Epithelial cell of prostate (primary cell): ENCODE data around the gene MYRFL.

Experiments used
- DNase-seq: peaks from one replicate; pipeline ENCODE4 v3.0.0-alpha.2; 2011; ENCODE audit warnings: low read depth, low spot score
- H3K27ac ChIP-seq: fragments of 450-650 bp; 2 replicates; pipeline ENCODE4 v1.5.1; 2017; ENCODE audit warnings: mild to moderate bottlenecking

Gene MYRFL

DNA sequence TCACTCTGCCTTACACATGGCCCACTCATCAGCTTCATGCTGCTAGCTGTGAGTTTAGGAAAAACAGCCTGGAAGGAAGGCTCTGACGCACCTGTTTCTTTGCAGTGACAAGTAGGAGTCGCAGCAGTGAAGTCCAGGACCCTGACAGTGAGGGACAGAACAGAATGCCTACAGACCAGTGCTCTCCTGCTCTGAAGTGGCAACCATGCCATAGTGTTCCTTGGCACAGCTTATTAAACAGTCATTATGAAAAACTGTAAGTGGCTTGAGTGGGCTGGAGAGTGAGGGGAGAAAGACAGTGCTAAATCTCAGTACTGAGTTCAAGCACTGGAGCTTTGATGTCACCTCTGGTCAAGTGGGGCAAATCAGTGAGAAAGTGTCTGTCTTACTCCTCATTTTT is 61.7 kb downstream of the MYRFL start:
- no peak for DNase-seq
- no peak overlapping the region for H3K27ac ChIP-seq

DNA sequence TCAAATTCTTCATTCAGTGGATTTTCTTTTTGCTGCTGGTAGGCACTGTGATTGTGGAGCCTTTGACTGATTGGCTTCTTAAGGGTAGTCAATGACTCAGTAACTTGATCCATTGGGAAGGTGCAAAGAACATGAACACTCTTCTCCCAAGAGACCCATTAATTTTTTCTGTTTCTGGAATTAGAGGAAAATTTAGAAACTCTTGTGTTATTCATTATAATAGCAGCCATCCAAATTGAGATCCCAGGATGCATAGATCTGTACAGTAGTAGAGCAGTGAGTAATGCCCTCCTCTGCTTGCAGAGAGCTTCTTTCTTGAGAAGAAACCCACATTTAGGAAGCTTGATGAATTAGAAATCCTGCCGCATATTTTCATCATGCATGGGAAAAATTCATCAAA is 63.9 kb downstream of the MYRFL start:
- DNase-seq = no peak
- no peak overlapping the region for H3K27ac ChIP-seq

DNA sequence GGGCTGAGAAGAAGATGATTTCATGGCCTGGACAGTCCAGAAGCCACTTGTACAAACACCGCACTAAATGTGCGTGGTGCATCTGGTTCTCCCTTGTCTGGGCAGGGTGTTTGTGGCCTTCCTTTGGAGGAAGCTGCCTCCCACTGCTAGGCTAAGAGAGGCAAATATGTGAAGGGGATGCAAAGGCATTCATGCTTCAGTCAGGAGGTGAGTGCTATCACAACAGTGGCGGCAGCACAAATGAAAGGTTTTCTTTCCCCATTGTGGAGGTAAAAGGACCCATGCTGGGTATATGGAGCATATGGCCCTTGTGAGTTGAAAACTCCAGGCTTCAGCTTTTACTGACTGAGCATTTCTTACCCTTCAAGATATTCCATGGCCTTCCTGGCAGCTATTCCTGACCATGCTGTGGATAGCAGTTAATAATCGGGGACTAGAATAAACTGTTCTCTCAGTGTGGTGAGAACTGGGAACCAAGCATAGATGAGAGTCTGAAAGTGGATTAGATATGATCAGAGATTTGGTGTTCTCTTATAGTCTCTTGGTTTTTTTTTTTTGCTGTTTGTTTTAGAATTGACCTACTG is 69.9 kb downstream of the MYRFL start:
- no peak overlapping the region for H3K27ac ChIP-seq
- no peak for DNase-seq

DNA sequence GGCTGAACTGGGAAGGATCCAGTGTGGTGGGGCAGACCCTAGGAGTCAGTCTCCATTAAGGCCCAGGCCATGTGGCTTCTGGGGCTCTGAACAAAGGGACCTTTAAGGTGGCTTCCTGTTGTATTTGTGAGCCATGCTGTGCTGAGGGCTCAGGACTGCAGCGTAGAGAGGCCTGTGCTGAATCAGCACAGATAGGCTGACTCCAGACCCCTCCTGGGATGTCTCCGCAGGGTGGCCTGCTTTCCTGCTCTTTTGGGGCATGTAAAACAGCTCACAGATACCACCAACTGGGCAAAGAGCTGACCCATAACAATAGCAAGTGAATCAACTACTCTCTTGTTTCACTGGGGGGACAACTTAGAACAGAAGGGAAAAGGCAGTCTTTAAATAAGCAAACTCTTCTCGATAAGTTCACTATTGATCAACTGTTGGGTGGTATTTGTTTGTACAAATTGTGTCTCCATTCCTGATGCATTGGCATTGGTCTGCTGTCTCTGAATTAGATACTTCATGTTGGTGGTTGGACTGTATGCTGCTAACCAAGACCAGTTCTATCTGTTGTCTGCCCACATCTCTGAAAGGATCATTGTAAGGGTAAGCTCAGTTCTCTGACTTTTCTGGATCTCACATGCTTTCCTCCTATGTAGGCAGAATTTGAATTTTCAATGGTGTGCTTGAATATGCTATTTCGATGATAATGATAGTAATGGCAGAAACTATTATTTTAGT is 71.8 kb downstream of the MYRFL start:
- DNase-seq = no peak
- H3K27ac ChIP-seq = no peak overlapping the region

DNA sequence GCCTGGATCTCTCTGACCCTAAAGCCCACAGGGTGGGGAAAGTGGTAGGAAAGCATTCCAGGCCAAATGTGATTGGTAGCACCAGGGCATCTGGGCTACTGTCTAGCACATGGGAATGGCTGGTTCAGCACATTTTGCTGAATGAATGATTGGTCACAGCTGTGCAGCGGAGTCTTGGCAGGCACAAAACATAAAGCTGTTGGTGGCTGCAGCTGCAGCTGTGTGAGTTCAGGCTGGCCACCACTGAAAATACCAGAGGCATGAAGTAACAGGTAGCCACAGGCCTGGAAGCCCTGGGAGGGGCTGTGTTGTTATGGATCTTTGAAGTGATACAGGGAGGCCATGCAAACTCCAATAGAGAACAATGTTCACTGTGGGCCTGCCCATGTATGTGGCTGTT is 72.7 kb downstream of the MYRFL start:
- peak overlapping the region; percentile 61 for H3K27ac ChIP-seq
- peak; percentile 43 for DNase-seq

DNA sequence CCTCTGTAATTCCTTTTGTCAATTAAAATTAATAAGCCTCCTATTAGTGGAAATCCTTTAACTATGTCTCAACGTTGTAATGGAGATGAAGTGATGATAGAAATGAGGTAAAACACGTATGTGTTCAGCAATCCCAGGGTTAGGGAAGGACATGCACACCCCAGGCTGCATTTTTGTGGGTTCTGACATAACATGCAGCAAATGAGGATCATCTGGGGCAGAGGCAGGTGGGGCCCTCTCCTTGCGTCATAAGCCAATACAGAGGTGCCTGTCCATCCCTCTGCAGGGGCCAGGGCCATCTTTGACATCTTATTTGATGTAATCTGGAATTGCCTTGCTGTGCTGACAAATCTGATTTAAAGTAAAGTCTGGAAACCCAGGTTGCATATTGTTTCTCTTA is 73.2 kb downstream of the MYRFL start:
- no peak for DNase-seq

DNA sequence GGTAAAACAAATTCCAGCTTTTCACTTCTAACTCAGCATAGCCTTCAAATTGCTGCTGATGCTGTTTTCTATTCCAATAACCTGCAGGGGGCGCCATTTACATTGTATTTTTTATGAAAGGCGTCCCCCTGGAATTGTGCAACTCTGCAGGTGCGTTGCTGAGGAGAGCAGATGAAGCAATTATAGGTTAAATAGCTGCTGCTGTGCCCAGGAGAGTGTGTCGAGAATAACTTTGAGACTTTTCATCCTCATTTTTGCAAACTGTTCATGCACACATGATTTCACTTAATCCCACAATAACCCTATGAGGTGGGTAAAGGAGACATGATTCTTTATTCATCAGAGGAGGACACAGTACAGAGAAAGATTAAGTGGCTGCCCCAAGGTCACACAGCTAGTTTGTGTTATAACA is 75.7 kb downstream of the MYRFL start:
- peak overlapping the region; percentile 32 for H3K27ac ChIP-seq

More for the DNA sequence above, 73.2 kb downstream of the MYRFL start:
- H3K27ac ChIP-seq = peak overlapping the region; percentile 61

DNA sequence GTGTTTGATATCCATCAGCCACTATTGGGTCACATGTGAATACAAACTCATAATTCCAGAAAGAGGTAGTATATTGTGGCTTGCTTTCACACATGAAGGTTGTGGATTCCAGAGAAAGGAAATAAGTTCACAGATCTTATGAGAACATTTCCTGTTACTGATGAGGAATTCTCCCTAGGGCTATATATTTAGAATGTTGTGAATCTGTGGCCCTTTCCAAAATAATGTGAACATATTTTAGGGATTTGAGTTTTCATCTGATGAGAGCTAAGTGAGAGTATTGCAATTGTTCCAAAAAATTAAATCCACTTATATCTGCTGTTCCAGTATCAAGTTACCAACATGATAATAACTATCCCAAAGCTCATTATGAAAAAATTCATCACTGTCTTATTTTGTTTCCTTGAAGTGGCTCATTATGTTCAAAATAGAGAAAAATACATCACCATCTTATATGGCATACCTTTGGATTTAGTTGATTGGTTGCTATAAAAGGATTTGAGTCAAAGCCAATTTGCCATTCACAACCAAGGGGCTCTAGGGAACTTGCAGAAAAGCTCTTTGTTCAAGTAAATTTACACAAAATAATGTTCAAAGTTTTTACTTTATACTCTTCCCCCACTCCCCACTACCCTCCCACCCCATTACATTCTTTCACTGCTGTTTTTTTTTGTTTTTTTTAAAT is 76.3 kb downstream of the MYRFL start:
- DNase-seq = no peak

More for the DNA sequence above, 75.7 kb downstream of the MYRFL start:
- DNase-seq = no peak

DNA sequence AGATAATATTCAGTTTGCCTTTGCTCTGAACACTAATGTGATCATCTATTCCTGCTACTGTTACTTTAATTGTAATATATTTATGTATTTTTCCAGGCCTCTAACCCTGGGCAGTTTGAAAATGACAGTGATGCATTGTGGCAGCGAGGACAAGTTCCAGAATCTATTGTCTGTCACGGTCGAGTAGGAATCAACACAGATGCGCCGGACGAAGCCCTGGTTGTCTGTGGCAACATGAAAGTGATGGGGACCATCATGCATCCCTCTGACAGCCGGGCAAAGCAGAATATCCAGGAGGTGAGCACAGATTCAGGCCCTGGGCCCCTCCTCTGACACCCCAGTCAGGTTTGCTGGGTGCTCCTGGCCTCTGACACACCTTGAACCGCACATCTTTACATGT is 78.5 kb downstream of the MYRFL start:
- H3K27ac ChIP-seq = no peak overlapping the region
- DNase-seq = no peak

More for the DNA sequence above, 76.3 kb downstream of the MYRFL start:
- H3K27ac ChIP-seq = peak overlapping the region; percentile 32

DNA sequence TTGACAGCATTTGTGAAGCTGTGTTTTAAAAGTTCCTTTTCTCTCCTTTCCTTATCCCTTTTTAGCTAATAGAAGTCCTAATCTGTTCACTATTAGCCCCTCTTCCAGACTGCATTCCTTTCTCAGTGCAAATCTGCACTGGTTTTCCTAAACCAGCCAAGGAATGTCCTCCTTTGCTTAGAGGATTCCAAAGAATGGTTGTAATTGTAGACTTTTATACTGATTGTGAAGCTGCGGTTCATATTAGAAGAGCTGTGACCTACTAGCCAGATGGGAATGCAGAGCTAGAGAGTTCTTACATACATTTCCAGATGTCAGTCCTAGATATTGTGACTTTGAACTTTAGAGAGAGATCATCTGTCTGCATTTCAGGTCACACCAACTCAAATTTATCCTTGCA is 79.8 kb downstream of the MYRFL start:
- DNase-seq = no peak
- no peak overlapping the region for H3K27ac ChIP-seq

DNA sequence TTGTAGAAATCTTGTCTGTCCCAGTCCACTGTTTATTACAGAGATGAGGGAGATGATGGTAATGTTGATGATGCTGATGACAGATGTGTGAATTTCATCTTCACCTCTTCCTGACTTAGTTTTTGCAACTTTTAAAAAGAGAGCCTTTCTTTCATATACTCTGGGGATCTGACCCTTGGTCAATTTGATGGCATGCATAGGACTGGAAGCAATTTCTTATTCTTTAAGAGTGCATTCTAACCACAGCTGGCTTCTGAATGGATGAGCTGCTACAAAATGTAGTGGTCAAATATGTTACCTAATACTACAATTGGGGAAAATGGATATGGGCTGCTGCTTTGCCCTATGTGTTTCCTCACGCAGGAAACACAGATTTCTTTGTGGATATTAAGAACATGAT is 80.8 kb downstream of the MYRFL start:
- no peak for DNase-seq
- H3K27ac ChIP-seq = no peak overlapping the region

DNA sequence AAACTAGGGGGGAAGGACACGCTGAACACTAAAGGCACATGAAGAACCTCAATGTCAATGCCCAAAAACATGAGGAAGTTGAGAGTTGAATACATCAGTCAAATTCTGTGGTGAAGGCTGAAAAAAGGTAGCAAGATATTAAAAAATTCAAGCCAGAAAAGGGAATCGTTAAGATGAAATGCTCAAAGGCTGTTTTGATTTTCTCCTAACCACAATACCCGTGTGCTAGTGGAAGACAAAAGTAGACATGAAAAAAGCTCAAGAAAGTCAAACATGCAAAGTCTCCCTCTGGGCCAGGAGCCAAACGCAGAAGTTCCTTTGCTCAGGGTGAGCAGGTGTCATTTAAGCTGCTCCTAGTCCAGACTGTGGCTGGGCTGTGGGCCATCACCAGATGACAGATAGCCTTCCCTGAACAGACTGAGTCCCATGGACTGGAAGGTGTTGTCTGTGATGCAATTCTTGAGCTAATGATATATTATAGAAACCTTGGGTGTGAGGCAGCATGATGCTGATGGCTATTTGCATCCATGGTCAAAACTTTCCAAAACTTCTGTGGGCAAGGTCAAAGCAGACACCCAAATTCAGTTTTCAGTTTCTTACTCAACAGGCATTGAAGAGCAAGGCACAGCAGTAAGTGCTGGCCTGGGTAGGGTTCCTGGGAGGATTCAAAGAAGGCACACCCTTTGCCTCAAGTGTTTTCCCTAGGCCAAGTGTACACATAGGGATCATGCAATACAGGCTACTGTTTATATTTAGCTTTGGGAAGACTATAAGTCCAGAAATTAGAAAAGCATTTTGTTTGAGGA is 81.6 kb downstream of the MYRFL start:
- no peak for DNase-seq

DNA sequence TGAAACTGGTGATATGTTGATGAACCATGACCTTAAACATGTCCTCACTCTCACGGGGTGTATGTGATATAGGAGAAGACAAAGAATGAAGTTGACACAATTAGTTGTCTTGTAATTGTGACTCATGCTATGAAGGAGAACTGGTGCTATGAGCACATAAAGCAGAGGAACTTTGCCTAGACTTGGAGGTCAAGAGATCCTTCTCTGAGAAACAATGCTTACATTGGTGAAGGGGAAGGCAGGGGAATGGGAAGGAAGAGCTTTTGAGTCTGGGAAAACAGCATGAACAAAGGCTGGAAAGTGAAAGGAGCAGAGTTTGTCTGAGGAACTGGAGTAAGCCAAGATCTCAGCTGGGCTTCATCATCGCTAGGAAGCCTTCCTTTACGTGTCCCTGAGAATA is 83.2 kb downstream of the MYRFL start:
- no peak for DNase-seq
- H3K27ac ChIP-seq = peak overlapping the region; percentile 3

More for the DNA sequence above, 81.6 kb downstream of the MYRFL start:
- no peak overlapping the region for H3K27ac ChIP-seq

DNA sequence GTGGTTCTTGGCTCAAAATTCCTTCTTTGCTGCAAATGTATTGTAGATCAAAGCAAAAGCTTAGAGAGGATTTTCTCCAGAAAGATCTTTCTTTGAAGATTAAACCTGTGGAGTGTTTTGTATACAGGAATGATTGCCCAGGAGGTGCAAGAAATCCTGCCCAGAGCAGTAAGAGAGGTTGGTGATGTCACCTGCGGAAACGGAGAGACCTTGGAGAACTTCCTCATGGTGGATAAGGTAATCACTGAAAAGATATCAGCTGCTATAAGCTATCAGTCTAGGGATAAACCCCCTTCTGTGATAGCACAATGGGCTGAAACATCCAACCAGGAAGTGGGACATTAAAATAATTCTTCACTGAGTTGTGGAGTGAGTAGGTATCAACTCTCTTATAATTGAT is 85.7 kb downstream of the MYRFL start:
- DNase-seq = no peak
- H3K27ac ChIP-seq = no peak overlapping the region

DNA sequence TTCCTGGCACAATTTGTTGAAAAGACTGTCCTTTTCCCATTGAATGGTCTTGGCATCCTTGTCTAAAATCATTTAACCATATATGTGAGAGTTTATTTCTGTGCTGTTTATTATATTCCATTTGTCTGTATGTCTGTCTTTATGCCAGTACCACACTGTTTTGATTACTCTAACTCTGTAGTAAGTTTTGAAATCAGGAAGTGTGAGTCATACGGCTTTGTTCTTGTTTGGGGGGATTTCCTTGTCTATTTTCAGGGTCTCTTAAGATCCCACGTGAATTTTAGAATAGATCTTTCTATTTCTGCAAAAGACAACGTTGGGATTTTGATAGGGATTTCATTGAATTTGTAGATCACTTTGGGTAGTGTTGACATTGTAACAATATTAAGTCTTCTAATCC is 88.5 kb downstream of the MYRFL start:
- DNase-seq = no peak

DNA sequence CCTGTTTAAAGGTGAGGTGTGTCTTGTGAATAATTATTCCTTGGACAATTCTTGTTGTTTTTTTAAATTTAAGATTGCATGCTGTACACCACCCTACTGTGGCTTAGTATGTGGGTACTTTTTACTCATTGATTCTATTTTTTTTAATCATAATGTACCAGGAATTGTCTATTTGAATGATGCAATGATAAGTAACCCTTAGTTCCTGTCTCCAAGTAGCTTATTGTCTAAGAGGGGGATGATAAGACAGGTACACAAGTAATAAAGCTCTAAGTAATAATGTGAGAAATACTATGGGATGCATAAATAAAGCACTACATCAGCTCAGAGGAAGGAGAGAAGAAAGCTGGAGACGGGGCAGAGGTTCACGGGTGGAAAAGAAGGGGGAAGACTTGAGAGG is 90.9 kb downstream of the MYRFL start:
- DNase-seq = no peak
- peak overlapping the region; percentile 6 for H3K27ac ChIP-seq

More for the DNA sequence above, 88.5 kb downstream of the MYRFL start:
- no peak overlapping the region for H3K27ac ChIP-seq

DNA sequence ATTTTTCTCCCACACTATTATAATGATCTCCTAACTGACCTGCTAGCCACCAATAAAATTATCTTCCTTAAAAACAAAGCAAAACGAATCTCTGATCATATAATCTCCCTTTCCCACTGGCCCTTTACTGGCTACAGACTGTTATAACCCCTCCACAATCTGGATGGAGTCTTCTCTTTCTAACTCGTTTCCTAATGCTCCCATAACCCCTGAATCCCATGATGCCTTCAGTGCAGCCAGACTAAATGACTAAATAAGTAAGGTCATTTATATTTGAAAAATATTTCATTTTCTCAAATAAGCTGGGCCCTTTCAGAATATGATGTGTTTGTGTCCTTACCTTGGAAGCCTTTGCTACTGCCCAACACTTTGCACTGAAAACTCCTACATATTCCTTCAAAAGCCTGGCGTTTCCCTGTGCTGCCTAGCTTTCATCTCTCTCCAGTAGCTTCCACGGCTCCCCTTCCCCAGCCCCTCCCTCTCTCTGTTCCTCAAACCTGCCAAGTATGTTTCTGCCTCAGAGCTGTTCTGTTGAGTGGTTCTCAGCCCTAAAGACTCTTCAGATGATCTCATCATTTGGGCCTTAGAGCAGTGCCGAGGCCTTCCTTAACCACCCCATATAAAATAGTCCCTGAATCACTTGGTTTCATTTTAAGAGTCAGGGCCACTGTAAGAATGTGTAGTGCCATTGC is 91.7 kb downstream of the MYRFL start:
- DNase-seq = no peak
- no peak overlapping the region for H3K27ac ChIP-seq

DNA sequence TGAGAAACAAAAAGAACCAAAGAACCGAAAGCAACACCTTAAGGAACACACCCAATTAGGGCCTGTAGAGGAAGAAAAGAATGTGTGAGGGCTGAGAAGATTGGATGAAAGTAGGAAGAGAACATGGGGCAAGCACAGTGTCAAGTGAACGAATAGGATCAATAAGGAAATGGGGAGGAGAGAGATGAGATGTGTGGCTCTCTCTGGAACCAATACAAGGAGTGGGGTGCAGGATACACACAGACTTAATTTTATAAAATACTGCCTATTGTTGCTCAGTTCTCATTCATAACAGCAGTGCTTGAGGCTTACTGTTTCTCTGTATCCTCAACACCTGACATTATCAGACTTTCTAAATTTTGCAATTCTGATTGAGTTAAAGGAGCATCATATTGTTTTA is 93.3 kb downstream of the MYRFL start:
- DNase-seq = no peak
- H3K27ac ChIP-seq = no peak overlapping the region

DNA sequence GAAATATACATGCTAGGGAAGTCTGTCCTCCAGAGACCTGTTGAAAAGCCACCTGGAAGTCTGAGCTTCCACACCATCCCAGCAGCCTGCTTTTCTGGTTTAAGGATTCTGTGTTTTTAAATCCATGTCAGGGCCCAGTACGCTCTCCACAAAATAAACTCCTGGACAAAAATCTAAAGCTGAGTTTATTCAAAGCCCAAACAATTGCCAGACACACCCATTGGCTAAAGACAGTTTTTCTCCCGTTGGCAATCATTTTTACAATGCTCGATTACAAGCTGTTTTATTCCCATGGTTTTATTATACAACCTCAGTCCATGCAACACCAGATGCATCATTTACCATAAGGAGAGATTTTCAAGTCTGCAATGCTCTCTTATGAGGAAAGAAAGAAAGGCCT is 94.5 kb downstream of the MYRFL start:
- DNase-seq = no peak
- no peak overlapping the region for H3K27ac ChIP-seq

DNA sequence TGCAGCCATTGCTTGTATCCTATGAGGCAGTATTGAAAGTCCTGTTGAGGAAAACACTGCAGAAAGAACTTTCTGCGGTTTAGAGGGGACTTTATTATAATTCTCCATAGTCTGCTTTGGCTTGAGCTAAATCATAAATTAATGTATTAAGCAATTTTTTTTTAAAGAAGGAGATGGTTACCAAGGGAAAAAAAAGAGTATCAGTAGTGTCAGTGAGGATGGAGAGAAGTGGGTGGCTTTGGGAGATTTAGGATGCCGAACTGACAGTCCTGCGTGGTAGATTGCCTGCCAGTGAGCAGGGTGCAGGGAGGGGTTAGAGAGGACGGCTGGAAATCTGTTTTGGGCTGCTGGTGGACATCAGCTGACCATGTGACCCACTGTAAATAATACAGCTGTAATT is 96.8 kb downstream of the MYRFL start:
- H3K27ac ChIP-seq = no peak overlapping the region
- DNase-seq = no peak
